Thoracic aorta (tissue), 2 donors: Measurements from ENCODE around the gene ZNF319. TPM values are rescaled to one million over a fixed set of nuclear protein-coding genes. Genes with fewer than 3 reads are reported as not detected.

Experiments
- ATAC-seq: fragments of 150-250 bp; one replicate; pipeline ENCODE4 v1.8.0; 2017; ENCODE audit warnings: low read depth; ENCODE audit not compliant: insufficient number of reproducible peaks, low FRiP score
- DNase-seq: peaks from one replicate; pipeline ENCODE4 v3.0.0-alpha.2; 2020; ENCODE audit warnings: low spot score
- H3K27ac ChIP-seq, 2 donors: fragments of 200-600 bp; sonication (generic); 1 replicate in 1 of 2; 2 replicates in 1 of 2; pipeline ENCODE4 v1.5.1; 2016; ENCODE audit warnings: mild to moderate bottlenecking in 2 of 2, moderate library complexity in 2 of 2
- H3K27me3 ChIP-seq: fragments of 200-600 bp; sonication (generic); replicated peaks from 2 replicates; pipeline ENCODE4 v1.6.0; 2016; ENCODE audit warnings: mild to moderate bottlenecking; ENCODE audit not compliant: insufficient read depth
- H3K36me3 ChIP-seq: fragments of 200-600 bp; sonication (generic); one replicate; pipeline ENCODE4 v1.5.1; 2016
- H3K4me1 ChIP-seq, 2 donors: fragments of 200-600 bp; sonication (generic); 1 replicate in 1 of 2; 2 replicates in 1 of 2; pipeline versions ENCODE4 v1.5.1 to v1.6.0; 2016; ENCODE audit warnings: low read depth in 2 of 2, mild to moderate bottlenecking in 1 of 2; ENCODE audit not compliant: control insufficient read depth in 1 of 2
- H3K4me3 ChIP-seq: fragments of 200-600 bp; sonication (generic); 2 replicates; pipeline ENCODE4 v1.5.1; 2016; ENCODE audit warnings: mild to moderate bottlenecking
- H3K9me3 ChIP-seq: fragments of 200-600 bp; sonication (generic); 2 replicates; pipeline ENCODE4 v1.5.1; 2016
- total RNA-seq, 2 donors: library from RNA; depleted of rRNA; stranded (reverse); fragments of >200 nt; gene quantifications; one replicate each; pipeline versions ENCODE4 v1.1.0 to v1.2.3, GENCODE V29; 2016
- TF ChIP-seq, protein P1 (sequence below): fragments of 200-600 bp; sonication (generic); IDR thresholded peaks from one replicate; pipeline ENCODE4 v1.5.1; 2019; ENCODE audit warnings: antibody characterized with exemption

Gene ZNF319
- total RNA-seq, 2 donors from 2014 or later = 6.0 to 13.8 TPM

DNA sequence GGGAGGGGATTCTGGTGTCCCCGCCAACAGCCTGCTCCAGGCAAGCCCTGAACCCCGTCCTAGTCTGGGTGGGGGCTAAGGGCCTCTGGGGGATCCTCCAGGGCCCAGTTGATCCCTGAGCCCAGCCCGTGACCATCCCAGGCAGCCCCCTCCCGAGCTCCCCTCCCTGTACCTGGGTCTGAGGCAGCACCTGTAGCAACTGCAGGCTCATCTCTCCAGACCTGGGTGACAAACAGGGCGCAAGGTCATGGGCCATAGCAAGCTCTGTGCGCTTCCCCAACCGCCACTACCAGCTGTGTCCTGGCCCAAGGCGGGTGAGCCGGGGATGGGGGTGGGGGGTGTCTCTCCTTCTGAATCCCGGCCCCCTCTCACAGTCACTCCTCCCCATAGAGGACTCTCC lies 40.2 kb downstream of the ZNF319 start:
- no peaks in the 10 kb centered on the region for H3K9me3 ChIP-seq
- H3K27me3 ChIP-seq = no peaks in the 10 kb centered on the region
- no peak for ATAC-seq
- DNase-seq = no peak
- TF ChIP-seq, protein P1, sequence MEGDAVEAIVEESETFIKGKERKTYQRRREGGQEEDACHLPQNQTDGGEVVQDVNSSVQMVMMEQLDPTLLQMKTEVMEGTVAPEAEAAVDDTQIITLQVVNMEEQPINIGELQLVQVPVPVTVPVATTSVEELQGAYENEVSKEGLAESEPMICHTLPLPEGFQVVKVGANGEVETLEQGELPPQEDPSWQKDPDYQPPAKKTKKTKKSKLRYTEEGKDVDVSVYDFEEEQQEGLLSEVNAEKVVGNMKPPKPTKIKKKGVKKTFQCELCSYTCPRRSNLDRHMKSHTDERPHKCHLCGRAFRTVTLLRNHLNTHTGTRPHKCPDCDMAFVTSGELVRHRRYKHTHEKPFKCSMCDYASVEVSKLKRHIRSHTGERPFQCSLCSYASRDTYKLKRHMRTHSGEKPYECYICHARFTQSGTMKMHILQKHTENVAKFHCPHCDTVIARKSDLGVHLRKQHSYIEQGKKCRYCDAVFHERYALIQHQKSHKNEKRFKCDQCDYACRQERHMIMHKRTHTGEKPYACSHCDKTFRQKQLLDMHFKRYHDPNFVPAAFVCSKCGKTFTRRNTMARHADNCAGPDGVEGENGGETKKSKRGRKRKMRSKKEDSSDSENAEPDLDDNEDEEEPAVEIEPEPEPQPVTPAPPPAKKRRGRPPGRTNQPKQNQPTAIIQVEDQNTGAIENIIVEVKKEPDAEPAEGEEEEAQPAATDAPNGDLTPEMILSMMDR = no peak
- no peaks in the 10 kb centered on the region for H3K4me1 ChIP-seq
- H3K27ac ChIP-seq = no peak overlapping the region
- no peaks in the 10 kb centered on the region for H3K36me3 ChIP-seq
- no peak overlapping the region for H3K4me3 ChIP-seq

DNA sequence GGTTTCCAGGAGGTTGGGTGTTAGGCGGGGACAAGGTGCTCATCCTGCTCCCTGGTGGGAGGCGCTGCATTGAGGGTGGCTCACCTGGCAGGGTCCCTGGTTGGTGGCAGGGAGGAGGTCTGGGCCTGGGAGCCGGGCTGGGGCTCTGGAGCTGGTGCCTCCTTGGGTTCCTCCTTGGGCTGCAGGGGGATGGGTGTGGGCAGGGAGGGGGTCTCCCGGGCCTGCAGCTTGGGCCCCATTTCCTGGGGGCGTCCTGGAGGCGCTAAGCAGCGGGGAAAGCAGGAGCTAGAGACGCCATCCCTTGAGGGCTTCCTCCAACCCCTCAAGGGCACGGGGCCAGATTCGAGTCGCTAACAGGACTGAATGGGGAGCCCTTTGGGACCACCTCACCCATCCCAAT lies 40.7 kb downstream of the ZNF319 start:
- no peaks in the 10 kb centered on the region for H3K9me3 ChIP-seq
- DNase-seq = no peak
- H3K4me3 ChIP-seq = no peak overlapping the region
- TF ChIP-seq, protein P1 = no peak
- H3K27me3 ChIP-seq = no peaks in the 10 kb centered on the region
- ATAC-seq = no peak
- H3K27ac ChIP-seq = no peak overlapping the region
- no peaks in the 10 kb centered on the region for H3K36me3 ChIP-seq
- H3K4me1 ChIP-seq = no peaks in the 10 kb centered on the region

DNA sequence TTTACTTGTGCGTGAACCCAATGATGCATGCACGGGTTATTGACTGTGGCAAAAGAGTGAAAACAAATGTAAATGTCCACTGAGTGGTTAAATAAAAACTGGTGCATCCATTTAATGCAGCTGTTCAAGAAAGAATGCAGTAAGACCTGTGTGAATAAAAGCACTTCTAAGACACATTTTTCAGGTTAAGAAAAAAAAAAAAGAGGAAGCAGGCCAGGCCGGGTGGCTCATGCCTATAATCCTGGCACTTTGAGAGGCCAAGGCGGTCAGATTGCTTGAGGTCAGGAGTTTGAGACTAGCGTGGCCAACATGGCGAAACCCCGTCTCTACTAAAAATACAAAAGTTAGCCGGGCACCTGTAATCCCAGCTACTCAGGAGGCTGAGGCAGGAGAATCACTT lies 41.4 kb downstream of the ZNF319 start:
- no peaks in the 10 kb centered on the region for H3K27me3 ChIP-seq
- H3K4me1 ChIP-seq = no peaks in the 10 kb centered on the region
- ATAC-seq (no peak), DNase-seq (no peak)
- H3K4me3 ChIP-seq = no peak overlapping the region
- no peaks in the 10 kb centered on the region for H3K9me3 ChIP-seq
- H3K36me3 ChIP-seq = no peaks in the 10 kb centered on the region
- H3K27ac ChIP-seq = no peak overlapping the region
- TF ChIP-seq, protein P1 = no peak

DNA sequence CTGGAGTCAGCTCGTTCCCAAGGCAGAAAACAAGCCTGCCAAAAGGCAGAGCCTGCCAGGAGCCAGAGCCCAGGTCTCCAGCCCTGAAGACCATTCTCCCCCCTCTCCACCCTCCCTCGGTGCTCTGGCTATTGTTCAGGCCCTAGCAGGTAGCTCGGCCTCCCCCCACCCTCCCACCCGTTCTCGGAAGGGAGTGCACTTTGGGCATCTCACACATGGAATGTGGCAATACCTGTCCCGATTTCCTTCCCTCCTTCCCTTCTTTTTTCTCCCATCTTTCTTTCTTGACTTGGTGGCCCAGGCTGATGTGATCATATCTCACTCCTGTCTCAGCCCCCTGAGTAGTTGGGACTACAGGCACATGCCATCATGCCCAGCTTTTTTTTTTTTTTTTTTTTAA lies 41.9 kb downstream of the ZNF319 start:
- DNase-seq (no peak), ATAC-seq (no peak)
- no peaks in the 10 kb centered on the region for H3K9me3 ChIP-seq
- H3K27me3 ChIP-seq = no peaks in the 10 kb centered on the region
- no peaks in the 10 kb centered on the region for H3K4me1 ChIP-seq
- TF ChIP-seq, protein P1 = no peak
- no peak overlapping the region for H3K27ac ChIP-seq
- H3K36me3 ChIP-seq = no peaks in the 10 kb centered on the region
- H3K4me3 ChIP-seq = no peak overlapping the region

DNA sequence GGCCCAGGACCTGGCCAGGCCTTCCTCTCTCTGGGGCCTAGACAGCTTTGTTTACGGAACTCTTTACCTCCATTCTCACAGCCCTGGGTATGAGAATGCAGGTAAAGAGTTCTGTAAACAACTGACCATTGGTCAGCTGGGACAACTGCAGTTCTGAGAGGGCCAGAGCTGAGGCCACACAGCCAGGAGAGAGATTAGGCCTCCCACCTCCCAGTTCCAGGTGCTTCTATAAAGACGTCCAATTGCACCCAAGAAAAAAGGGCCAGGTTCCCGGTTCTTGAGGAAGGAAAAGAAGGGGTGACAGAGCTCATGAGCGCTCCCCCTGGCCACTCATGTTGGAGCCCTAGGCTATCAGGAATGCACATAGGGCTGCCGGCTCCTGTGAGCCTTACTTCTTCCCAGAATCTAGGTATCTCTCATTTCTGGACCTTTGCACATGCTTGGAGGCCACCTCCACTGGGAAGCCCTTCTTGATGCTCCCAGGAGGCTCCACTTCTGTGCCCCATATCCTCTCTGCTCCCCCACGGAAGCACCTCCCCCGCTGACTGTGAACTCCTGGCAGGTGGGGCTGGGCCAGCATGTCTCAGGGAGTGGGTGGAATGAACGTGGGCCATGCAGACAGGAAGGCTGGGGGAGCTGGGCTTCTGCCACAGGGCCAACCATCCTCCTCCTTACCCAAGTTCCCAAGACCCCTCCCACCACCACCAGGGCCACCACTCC lies 42.6 kb downstream of the ZNF319 start:
- H3K9me3 ChIP-seq = no peaks in the 10 kb centered on the region
- H3K36me3 ChIP-seq = no peaks in the 10 kb centered on the region
- ATAC-seq = no peak
- TF ChIP-seq, protein P1 = no peak
- no peaks in the 10 kb centered on the region for H3K27me3 ChIP-seq
- no peak for DNase-seq
- no peaks in the 10 kb centered on the region for H3K4me1 ChIP-seq
- H3K27ac ChIP-seq = no peak overlapping the region
- no peak overlapping the region for H3K4me3 ChIP-seq
